ENCODE data around the gene MAML3.

GRCh38 chr4:139744232-139744631 lies 409.8 kb downstream of the MAML3 start:
- no peak for TF ChIP-seq CTCF (IDR thresholded peaks at IDR 0.05; ENCODE audit: low read depth, low read length, poor library complexity, severe bottlenecking)
- TF ChIP-seq EZH2phosphoT487 (IDR thresholded peaks at IDR 0.05; ENCODE audit: borderline replicate concordance, low read length), result no peak

Data from DOHH2 (cell line).